Medulla oblongata (tissue), 1 donor: Measurements from ENCODE around the gene MX2.
"Not testable (repeated sequence)": the region's sequence is repeated elsewhere in the genome, so short reads cannot be mapped to it uniquely, and the experiment has no call there.

Experiments
- DNase-seq: peaks from one replicate; pipeline ENCODE4 v3.0.0-alpha.2; 2015; ENCODE audit errors: extremely low spot score

MX2 gene

GRCh38 chr21:41411449-41412089, 49.7 kb downstream of the MX2 start:
- no peak for DNase-seq

GRCh38 chr21:41417505-41417904, 55.7 kb downstream of the MX2 start:
- DNase-seq = not testable (repeated sequence)

DNA sequence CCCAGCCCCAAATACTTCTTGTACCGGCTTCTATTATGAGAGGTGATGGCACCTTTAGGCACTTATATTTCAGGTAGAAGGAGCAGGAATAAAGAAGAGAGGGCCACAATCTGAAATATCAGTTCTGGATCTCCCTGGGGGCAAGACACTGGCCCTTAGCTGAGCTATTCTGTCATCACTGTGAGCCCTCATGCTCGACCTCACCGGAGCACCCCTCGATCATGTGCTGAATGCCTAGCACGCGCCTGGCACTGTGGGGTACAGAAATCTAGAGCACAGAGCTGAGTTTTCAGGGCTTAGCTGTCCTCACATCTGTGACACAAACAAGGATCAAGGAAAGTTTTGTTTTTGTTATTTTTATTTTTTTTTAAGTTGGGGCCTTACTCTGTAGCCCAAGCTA, 56.6 kb downstream of the MX2 start:
- DNase-seq = no peak

- no peak for DNase-seq
Measured at GRCh38 chr21:41418956-41419680, 57.3 kb downstream of the MX2 start.

- peak; percentile 88 for DNase-seq
Measured at GRCh38 chr21:41419921-41420862, 58.4 kb downstream of the MX2 start.

- DNase-seq = not testable (repeated sequence)
Measured at GRCh38 chr21:41420998-41421397, 59.2 kb downstream of the MX2 start.

GRCh38 chr21:41422546-41423304, 60.9 kb downstream of the MX2 start:
- no peak for DNase-seq

DNA sequence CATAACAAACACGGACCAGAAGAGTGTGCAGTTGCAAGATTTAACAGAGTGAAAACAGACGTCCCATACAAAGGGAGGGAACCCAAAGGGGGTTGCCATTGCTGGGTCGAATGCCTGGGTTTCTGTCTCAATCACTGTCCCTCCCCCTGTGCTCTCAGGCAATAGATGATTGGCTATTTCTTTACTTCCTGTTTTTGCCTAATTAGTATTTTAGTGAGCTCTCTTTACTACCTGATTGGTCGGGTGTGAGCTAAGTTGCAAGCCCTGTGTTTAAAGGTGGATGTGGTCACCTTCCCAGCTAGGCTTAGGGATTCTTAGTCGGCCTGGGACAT, 61.4 kb downstream of the MX2 start:
- DNase-seq = not testable (repeated sequence)

DNA sequence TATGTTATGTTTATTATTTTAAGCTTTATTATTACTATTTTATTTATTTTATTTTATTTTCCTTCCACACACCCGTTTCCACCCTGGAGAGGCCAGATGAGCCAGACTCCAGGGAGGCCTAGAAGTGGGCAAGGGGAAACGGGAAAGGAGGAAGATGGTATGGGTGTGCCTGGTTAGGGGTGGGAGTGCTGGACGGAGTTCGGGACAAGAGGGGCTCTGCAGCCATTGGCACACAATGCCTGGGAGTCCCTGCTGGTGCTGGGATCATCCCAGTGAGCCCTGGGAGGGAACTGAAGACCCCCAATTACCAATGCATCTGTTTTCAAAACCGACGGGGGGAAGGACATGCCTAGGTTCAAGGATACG, 63.7 kb downstream of the MX2 start:
- no peak for DNase-seq

- peak; percentile 58 for DNase-seq
Measured at GRCh38 chr21:41425954-41426675, 64.3 kb downstream of the MX2 start, which contains the start of gene MX1. MX1 (plus strand) TSS chr21:41426239; CDS start chr21:41432071, 5,832 bp downstream.

- DNase-seq = no peak
Measured at GRCh38 chr21:41426676-41427404, 65.0 kb downstream of the MX2 start.

DNA sequence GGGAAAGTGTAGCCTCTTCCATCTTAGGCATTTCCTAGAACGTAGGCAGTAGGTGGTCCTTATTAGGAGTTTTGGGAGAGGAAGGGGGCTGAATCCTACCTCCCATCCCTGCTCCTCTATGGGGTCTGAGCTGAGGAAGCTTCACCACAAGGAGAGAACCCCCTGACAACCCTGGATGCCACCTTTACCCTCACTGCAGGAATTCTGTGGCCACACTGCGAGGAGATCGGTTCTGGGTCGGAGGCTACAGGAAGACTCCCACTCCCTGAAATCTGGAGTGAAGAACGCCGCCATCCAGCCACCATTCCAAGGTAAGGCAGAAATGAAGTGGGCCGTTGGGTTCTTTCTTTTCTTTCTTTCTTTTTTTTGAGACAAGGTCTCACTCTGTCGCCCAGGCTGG, 65.7 kb downstream of the MX2 start:
- DNase-seq = no peak

GRCh38 chr21:41428311-41428710, 66.5 kb downstream of the MX2 start:
- DNase-seq = no peak

- no peak for DNase-seq
Measured at GRCh38 chr21:41428847-41429246, 67.0 kb downstream of the MX2 start.

GRCh38 chr21:41429305-41429704, 67.5 kb downstream of the MX2 start:
- no peak for DNase-seq

DNA sequence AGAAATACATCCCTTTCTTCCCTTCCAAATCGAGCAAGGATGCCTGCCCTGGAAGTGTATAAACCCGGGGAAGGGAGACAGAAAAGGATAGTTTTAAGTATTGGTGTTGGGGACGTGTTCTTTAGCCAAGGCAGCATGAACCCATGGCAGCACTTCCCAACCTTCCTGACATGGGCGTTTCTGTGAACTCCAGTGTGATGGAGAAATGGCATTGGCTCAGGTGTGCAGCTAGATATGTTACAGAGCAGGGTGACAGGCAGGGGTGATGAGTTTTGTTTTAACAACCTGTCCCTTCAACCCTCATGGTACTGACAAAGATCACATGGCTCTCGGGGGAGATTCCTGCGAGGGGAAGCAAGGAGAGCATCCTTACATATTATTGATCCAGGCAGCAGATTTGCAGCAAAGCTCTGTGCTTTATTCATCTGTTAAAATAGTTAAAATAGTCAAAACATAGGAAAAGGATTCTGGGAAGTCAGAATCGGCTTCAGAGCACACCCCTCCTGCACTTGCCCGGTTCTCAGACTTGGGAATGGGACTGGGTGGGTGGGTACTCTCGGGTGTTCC, 68.2 kb downstream of the MX2 start:
- no peak for DNase-seq

DNA sequence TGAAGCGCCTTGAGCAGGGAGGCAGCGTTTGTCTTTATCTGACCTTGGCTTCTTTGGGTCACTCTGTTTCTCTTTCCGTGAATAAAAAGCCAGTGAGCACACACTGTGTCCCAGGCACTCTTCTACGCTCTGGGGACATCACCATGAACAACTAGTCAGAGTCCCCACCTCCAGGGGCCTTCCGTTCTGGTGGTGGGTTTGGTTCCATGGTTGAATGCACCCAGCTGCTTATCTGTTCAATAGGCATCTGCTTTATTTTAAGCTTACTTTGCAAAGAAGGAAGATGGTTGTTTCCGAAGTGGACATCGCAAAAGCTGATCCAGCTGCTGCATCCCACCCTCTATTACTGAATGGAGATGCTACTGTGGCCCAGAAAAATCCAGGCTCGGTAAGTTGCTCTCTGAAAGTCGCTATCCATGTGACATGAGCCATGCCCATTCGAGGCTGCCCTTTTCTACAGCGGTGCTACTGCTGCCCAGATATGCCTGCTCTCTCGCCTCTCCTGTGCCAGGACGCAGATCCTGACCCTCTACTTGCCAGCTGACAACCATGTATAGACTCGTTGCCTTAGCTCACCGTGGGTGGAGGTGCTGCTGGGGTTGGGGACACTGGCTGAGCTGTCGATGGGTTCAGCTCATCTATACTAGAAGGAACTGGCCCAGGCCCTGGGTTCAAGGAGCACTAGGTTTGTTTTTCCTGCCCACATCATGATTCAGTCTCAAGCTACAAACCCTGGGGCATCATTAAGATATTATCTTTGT, 70.1 kb downstream of the MX2 start:
- no peak for DNase-seq

DNA sequence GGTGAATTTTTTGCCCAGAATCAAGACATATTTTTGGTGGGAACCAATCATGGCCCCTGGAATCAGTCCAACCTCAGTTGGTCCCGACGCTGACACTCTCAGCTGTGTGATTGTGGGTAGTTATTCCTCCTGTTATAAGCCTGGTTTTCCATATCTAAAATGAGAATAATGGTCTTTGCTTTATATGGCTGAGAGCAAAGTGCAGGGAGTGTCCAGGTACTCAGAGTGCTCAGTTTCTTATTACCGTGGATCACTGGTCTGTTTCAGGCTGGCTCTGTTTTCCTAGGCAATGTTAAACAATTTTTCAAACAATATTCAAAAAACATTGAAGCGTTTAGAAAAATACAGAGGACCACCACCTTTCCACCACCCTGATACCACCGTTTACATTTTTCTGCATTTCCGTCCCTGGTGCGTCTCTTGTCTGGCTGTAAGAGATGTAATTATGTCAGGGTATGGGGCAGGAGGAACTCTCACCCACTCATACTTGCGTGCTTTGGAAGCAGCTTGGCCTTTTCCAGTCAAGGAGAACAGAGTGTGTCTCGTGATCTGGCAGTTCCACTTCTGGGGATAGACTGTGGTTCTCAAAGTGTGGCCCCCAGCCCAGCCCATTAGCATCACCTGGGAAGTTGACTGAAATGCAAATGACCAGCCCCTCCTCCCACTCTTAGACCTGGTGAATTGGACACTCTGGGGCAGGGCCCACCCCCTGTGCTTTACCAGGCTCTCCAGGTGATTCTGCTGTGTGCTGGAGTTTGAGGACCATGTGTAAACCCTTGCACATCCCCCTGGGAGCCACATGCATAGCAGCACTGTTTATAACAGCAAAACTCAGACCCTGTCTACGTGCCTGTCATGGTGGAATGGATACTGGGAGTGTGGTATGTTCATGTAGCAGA, 71.0 kb downstream of the MX2 start:
- DNase-seq = no peak
